B cell (primary cell): ENCODE data around the gene NME3. TPM values are rescaled to one million over a fixed set of nuclear protein-coding genes. Genes with fewer than 3 reads are reported as not detected.
A peak's percentile ranks its signal among the peaks of the same experiment; 100 is the strongest.

Experiments used
- ATAC-seq: fragments of 200-7000 bp; cut with Tn5 transposase; one replicate; pipeline ENCODE4 v1.10.0; 2021; ENCODE audit warnings: low read depth, mild to moderate bottlenecking, moderate number of reproducible peaks, moderate library complexity
- CTCF ChIA-PET: fragments of 350-600 bp; sonication (Branson Sonifier 250); formaldehyde crosslinking; loops from one replicate; lab custom pipeline; 2021; ENCODE audit warnings: antibody characterized with exemption, inconsistent platforms; lab: Charles Lee
- POLR2A ChIA-PET: fragments of 350-600 bp; sonication (Branson Sonifier 250); formaldehyde crosslinking; loops from one replicate; lab custom pipeline; 2021; ENCODE audit warnings: antibody characterized with exemption; lab: Charles Lee
- DNase-seq: peaks from one replicate; pipeline ENCODE4 v3.0.0; 2013
- H2AFZ ChIP-seq: 2 replicates; pipeline ENCODE4 v1.6.1; 2012; ENCODE audit warnings: mild to moderate bottlenecking, low read depth, low read length; ENCODE audit not compliant: insufficient read depth, poor library complexity, severe bottlenecking
- H3K27ac ChIP-seq, 2 donors: 1 replicate in 1 of 2; 2 replicates in 1 of 2; pipeline ENCODE4 v1.5.1; 2012 to 2013; ENCODE audit warnings: low read length in 2 of 2, mild to moderate bottlenecking in 2 of 2, moderate library complexity in 1 of 2
- H3K27me3 ChIP-seq, 4 experiments: fragments of 200-600 bp in 1 of 4; sonication (generic) in 1 of 4; replicated peaks in 1 of 4; 1 replicate in 2 of 4; 2 replicates in 2 of 4; pipeline versions ENCODE4 v1.6.1 to v1.7.0; 2013 to 2016; ENCODE audit warnings: low read length in 3 of 4, mild to moderate bottlenecking in 2 of 4, mixed read lengths in 1 of 4, moderate library complexity in 1 of 4; ENCODE audit not compliant: insufficient read depth in 4 of 4, control insufficient read depth in 3 of 4; ENCODE audit errors: control extremely low read depth in 1 of 4
- H3K36me3 ChIP-seq, 2 experiments: replicated peaks in 1 of 2; 1 replicate in 1 of 2; 2 replicates in 1 of 2; pipeline versions ENCODE4 v1.6.1 to v1.7.1; 2013; ENCODE audit warnings: low read length in 1 of 2; ENCODE audit not compliant: insufficient read depth in 2 of 2, control insufficient read depth in 1 of 2; ENCODE audit errors: control extremely low read depth in 1 of 2, extremely low read depth in 1 of 2
- H3K4me1 ChIP-seq, 2 donors: fragments of 200-600 bp in 1 of 2; sonication (generic) in 1 of 2; 1 replicate in 1 of 2; 2 replicates in 1 of 2; pipeline versions ENCODE4 v1.5.1 to v1.6.1; 2013 to 2017; ENCODE audit warnings: low read length in 2 of 2; ENCODE audit not compliant: control insufficient read depth in 2 of 2, insufficient read depth in 2 of 2
- H3K4me2 ChIP-seq: replicated peaks from 2 replicates; pipeline ENCODE3; 2012; ENCODE audit warnings: mild to moderate bottlenecking, low read depth, low read length; ENCODE audit not compliant: poor library complexity, severe bottlenecking
- H3K4me3 ChIP-seq, 5 experiments: fragments of 200-600 bp in 1 of 5; sonication (generic) in 1 of 5; 1 replicate in 3 of 5; 2 replicates in 2 of 5; pipeline versions ENCODE4 v1.5.1 to v1.7.0; 2011 to 2016; ENCODE audit warnings: low read length in 4 of 5, mild to moderate bottlenecking in 4 of 5, low read depth in 2 of 5, control low read depth in 1 of 5, moderate library complexity in 1 of 5; ENCODE audit not compliant: insufficient read depth in 1 of 5; ENCODE audit errors: control extremely low read depth in 1 of 5, extremely low read depth in 1 of 5
- H3K79me2 ChIP-seq: fragments of 200-600 bp; sonication (generic); one replicate; pipeline ENCODE4 v1.6.0; 2016; ENCODE audit warnings: low read length; ENCODE audit not compliant: control insufficient read depth, insufficient read depth
- H3K9ac ChIP-seq: fragments of 200-600 bp; sonication (generic); 2 replicates; pipeline ENCODE4 v1.6.1; 2017; ENCODE audit warnings: mild to moderate bottlenecking, low read length, moderate library complexity
- H3K9me3 ChIP-seq, 3 donors: one replicate each; pipeline versions ENCODE4 v1.6.1 to v1.7.1; 2013; ENCODE audit warnings: low read length in 2 of 3; ENCODE audit not compliant: control insufficient read depth in 2 of 3, insufficient read depth in 1 of 3; ENCODE audit errors: control extremely low read depth in 1 of 3
- H4K20me1 ChIP-seq: 2 replicates; pipeline ENCODE4 v1.6.0; 2012; ENCODE audit warnings: mild to moderate bottlenecking, low read length; ENCODE audit not compliant: insufficient read depth, control insufficient read depth, poor library complexity, severe bottlenecking
- H3K27ac Mint-ChIP-seq: one replicate; pipeline ENCODE4 v1.8.0; 2021; ENCODE audit warnings: mixed read lengths
- H3K27me3 Mint-ChIP-seq: one replicate; pipeline ENCODE4 v1.8.0; 2021; ENCODE audit warnings: mixed read lengths
- H3K4me1 Mint-ChIP-seq: one replicate; pipeline ENCODE4 v1.8.0; 2021; ENCODE audit warnings: mixed read lengths
- H3K4me3 Mint-ChIP-seq: one replicate; pipeline ENCODE4 v1.8.0; 2021; ENCODE audit warnings: mixed read lengths
- H3K9me3 Mint-ChIP-seq: one replicate; pipeline ENCODE4 v1.8.0; 2022; ENCODE audit warnings: mixed read lengths; ENCODE audit not compliant: insufficient read depth
- CTCF ChIP-seq: fragments of 200-600 bp; IDR thresholded peaks from one replicate; pipeline ENCODE4 v1.8.0; 2022; ENCODE audit warnings: antibody characterized with exemption, mild to moderate bottlenecking
- EZH2 ChIP-seq: IDR thresholded peaks from 2 replicates; pipeline ENCODE4 v1.6.1; 2012; ENCODE audit warnings: borderline replicate concordance, low read depth, mild to moderate bottlenecking, moderate library complexity, low read length; ENCODE audit not compliant: insufficient read depth, poor library complexity, severe bottlenecking
- WGBS: methylation state at CpG from one replicate; pipeline ENCODE4 v1.1.5; 2013; ENCODE audit warnings: missing lambda C conversion rate; ENCODE audit not compliant: insufficient coverage; 5-methylcytosine and 5-hydroxymethylcytosine counted together
- intact Hi-C: fragments of 100-400 bp; cut with micrococcal nuclease; formaldehyde crosslinking; loops from one replicate; pipeline ENCODE4 v1.10.0; 2022
- polyA plus RNA-seq: library from polyadenylated mRNA; depleted of rRNA; stranded (reverse); fragments of >200 nt; gene quantifications from 2 replicates; pipeline ENCODE4 v1.2.3, GENCODE V29; 2012
- total RNA-seq, 2 donors: library from RNA; stranded (reverse); fragments of 120-200 nt in 1 of 2; gene quantifications; 1 replicate in 1 of 2; 2 replicates in 1 of 2; pipeline versions ENCODE4 v1.2.3 to v1.2.4, GENCODE V29; 2013 to 2022

NME3 gene
- total and polyA plus RNA-seq, 2 donors (not counting 1 experiment from before 2014, with no cell fraction given), result 63.2 to 150 TPM

GRCh38 chr16:1770328-1771187 lies 785 bp downstream of the NME3 start:
- H3K9ac ChIP-seq, result peak overlapping the region; percentile 84

More at GRCh38 chr16:1770328-1771187, 785 bp downstream of the NME3 start:
- no peaks in the 10 kb centered on the region for H3K9me3 Mint-ChIP-seq
- CTCF ChIA-PET, result interaction anchor here (1.0 to 3.2 kb wide), 2 partner anchors 12 to 64 kb away, joined by 4 to 15 read pairs; partner anchors contain the start of genes MAPK8IP3, NUBP2 and SPSB3
- H3K36me3 ChIP-seq, result peaks cover 0 to 35% of the 10 kb centered on the region in 2 experiments
- peaks cover 24% of the 10 kb centered on the region for H3K4me1 Mint-ChIP-seq
- H2AFZ ChIP-seq, result peak overlapping the region; percentile 75
- no peaks in the 10 kb centered on the region for H3K27me3 Mint-ChIP-seq
- H4K20me1 ChIP-seq, result peaks cover 43% of the 10 kb centered on the region
- no peaks in the 10 kb centered on the region for H3K9me3 ChIP-seq
- TF ChIP-seq CTCF, result no peak
- no peak for TF ChIP-seq EZH2
- peak overlapping the region; percentile 15 to 72 for H3K27ac ChIP-seq
- H3K4me3 ChIP-seq, result peak overlapping the region in 4 of 5 experiments; percentile 68 to 87 (median 83)
- peak overlapping the region; percentile 95 for H3K4me3 Mint-ChIP-seq
- POLR2A ChIA-PET, result interaction anchor here (0.6 to 4.4 kb wide), 5 partner anchors 10 to 349 kb away, joined by 3 to 27 read pairs (median 9); partner anchors contain the start of genes MAPK8IP3, NUBP2 and SPSB3
- H3K27me3 ChIP-seq, result no peaks in the 10 kb centered on the region
- WGBS, result 22% methylated on average over 81 of the region's 81 CpGs
- peaks cover 25% of the 10 kb centered on the region for H3K79me2 ChIP-seq
- intact Hi-C loops, result loop anchor here (1.0 to 5.0 kb wide), 3 partner anchors 92 to 358 kb away; partner anchors contain the start of genes JPT2 and UNKL
- ATAC-seq (peak; percentile 16), DNase-seq (peak; percentile 80)
- H3K27ac Mint-ChIP-seq, result peak overlapping the region; percentile 75
- H3K4me2 ChIP-seq, result peak overlapping the region; percentile 99
- peaks cover 22 to 32% of the 10 kb centered on the region in 2 donors for H3K4me1 ChIP-seq
